NT2/D1 (cell line): ENCODE results near the gene KCNK6.

Source experiments
- SUZ12 ChIP-seq: IDR thresholded peaks from 2 replicates; pipeline ENCODE4 v1.6.1; 2011; ENCODE audit not compliant: insufficient read length, insufficient read depth; ENCODE audit errors: extremely low read depth
- ZNF274 ChIP-seq: IDR thresholded peaks from 2 replicates; pipeline ENCODE4 v1.6.1; 2011; ENCODE audit warnings: mild to moderate bottlenecking, low read depth, low read length

DNA sequence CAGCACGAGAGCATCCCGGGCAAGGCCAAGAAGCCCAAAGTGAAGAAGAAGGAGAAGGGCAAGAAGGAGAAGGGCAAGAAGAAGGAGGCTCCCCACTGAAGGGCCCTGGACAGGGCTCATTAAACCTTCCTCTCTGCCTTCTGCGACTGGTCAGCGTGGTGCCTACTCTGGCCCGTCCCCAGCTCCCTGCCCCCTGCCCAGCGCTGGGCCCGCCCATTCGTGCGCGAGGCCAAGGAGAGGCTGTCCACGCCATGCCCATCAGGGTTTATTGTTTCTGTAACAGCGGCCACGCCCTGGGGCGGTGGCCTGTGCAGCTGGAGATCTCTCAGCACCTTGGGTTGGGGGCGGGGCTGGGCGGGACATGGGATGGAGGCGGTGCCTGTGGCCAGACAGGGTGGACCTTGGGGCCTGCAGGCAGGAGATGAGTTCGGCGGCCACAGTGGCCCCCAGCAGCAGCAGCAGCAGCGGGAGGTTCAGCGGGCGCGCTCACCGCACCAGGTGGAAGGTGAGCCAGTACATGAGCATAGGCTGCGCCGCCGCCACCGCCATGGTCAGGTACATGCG, 14.7 kb upstream of the KCNK6 start:
- TF ChIP-seq SUZ12, result no peak
- no peak for TF ChIP-seq ZNF274
